ENCODE results near the gene NR4A3. TPM values are rescaled to one million over a fixed set of nuclear protein-coding genes. Genes with fewer than 3 reads are reported as not detected.
A peak's percentile ranks its signal among the peaks of the same experiment; 100 is the strongest.

The NR4A3 gene
- total RNA-seq, 1 experiment from 2014 or later: 0.86 TPM

- ATAC-seq (no peak), DNase-seq (ENCODE audit: low read depth, low spot score) (no peak)
- Histone ChIP-seq H3K27me3 (ENCODE audit: insufficient read depth, low read length) (no peaks in the 10 kb centered on the region), H3K4me2 (ENCODE audit: low read length) (peak overlapping the region; percentile 4; the same call in 1 of the 2 replicates), H3K27ac (ENCODE audit: low read depth, low read length) (no peak overlapping the region), H3K79me2 (ENCODE audit: insufficient read depth, low read length) (no peaks in the 10 kb centered on the region), H3K9me3 (ENCODE audit: control insufficient read depth in 1 of 2, insufficient read depth in 1 of 2, low read depth in 1 of 2, low read length in 2 of 2) (no peaks in the 10 kb centered on the region), H3K9ac (ENCODE audit: low read length) (no peak overlapping the region), H3K4me1 (ENCODE audit: control insufficient read depth in 1 of 2, insufficient read depth in 2 of 2, low read length in 2 of 2) (peaks cover 0 to 10% of the 10 kb centered on the region in 2 experiments; a peak in 1 of 4 replicates), H2AFZ (ENCODE audit: low read depth, low read length, poor library complexity, severe bottlenecking) (no peak overlapping the region), H3K9me2 (ENCODE audit: insufficient read depth) (no peaks in the 10 kb centered on the region), H3K4me3 (replicated peaks in 1 of 2; ENCODE audit: low read depth in 1 of 2, low read length in 2 of 2) (no peak overlapping the region), H3K36me3 (ENCODE audit: control insufficient read depth in 1 of 2, insufficient read depth in 2 of 2, low read length in 2 of 2) (no peaks in the 10 kb centered on the region), H4K20me1 (ENCODE audit: insufficient read depth) (no peaks in the 10 kb centered on the region)
- BruUV-seq (replicated peaks): no TSS peak
- TF ChIP-seq TCF7L2 (IDR thresholded peaks at IDR 0.05; ENCODE audit: borderline replicate concordance, extremely low read depth, insufficient read depth, insufficient read length): no peak
- TF ChIP-seq POLR2AphosphoS5 (IDR thresholded peaks at IDR 0.05; ENCODE audit: low read depth, low read length): no peak
- TF ChIP-seq ZNF274 (IDR thresholded peaks at IDR 0.05; ENCODE audit: low read depth, low read length): no peak
- TF ChIP-seq REST (IDR thresholded peaks at IDR 0.05; ENCODE audit: low read depth): no peak
- no peak for TF ChIP-seq MAX (IDR thresholded peaks at IDR 0.05)
- TF ChIP-seq YY1 (IDR thresholded peaks at IDR 0.05; ENCODE audit: extremely low read depth, insufficient replicate concordance, low read depth, low read length): no peak
- TF ChIP-seq SIN3A (IDR thresholded peaks at IDR 0.05; ENCODE audit: low read depth): no peak
- no peak for TF ChIP-seq JUND (IDR thresholded peaks at IDR 0.05)
- no peak for TF ChIP-seq SRF (IDR thresholded peaks at IDR 0.05; ENCODE audit: low read depth)
- no peak for TF ChIP-seq CBX3 (IDR thresholded peaks at IDR 0.05; ENCODE audit: low read depth)
- TF ChIP-seq FOSL1 (IDR thresholded peaks at IDR 0.05; ENCODE audit: low read depth): no peak
- TF ChIP-seq POLR2A (IDR thresholded peaks at IDR 0.05; ENCODE audit: borderline replicate concordance, extremely low read depth, insufficient read depth, insufficient read length): no peak
- no peak for TF ChIP-seq EZH2 (IDR thresholded peaks at IDR 0.05)
- no peak for TF ChIP-seq ZBTB33 (IDR thresholded peaks at IDR 0.05; ENCODE audit: extremely low read depth, insufficient replicate concordance, low read length)
- no peak for TF ChIP-seq RAD21 (IDR thresholded peaks at IDR 0.05; ENCODE audit: low read depth)
- no peak for TF ChIP-seq ZFX (IDR thresholded peaks at IDR 0.05)
- intact Hi-C loops (cut with micrococcal nuclease): no loop called here
- POLR2A ChIA-PET: no interaction called here
- CTCF ChIA-PET: no interaction called here
- RAD21 ChIA-PET (ENCODE audit: low non-redundant PET in 1 of 2, low total read pairs in 2 of 2, uncharacterized antibody in 2 of 2, unreplicated experiment in 2 of 2): no interaction called here
Observed at GRCh38 chr9:99873943-99874584, 52.4 kb downstream of the NR4A3 start.

Measured in HCT116 (cell line).